ENCODE data around the gene BNC1.
A peak's percentile ranks its signal among the peaks of the same experiment; 100 is the strongest.

The BNC1 gene

GRCh38 chr15:83219026-83219425, 65.4 kb downstream of the BNC1 start:
- Histone ChIP-seq H3K9me3 (ENCODE audit: severe bottlenecking) (peaks cover 3% of the 10 kb centered on the region), H3K27me3 (ENCODE audit: insufficient read depth, low read depth, severe bottlenecking) (no peaks in the 10 kb centered on the region), H3K4me3 (ENCODE audit: low read depth, low read length) (no peak overlapping the region), H3K27ac (no peak overlapping the region), H3K36me3 (no peaks in the 10 kb centered on the region)
- TF ChIP-seq, protein P1, sequence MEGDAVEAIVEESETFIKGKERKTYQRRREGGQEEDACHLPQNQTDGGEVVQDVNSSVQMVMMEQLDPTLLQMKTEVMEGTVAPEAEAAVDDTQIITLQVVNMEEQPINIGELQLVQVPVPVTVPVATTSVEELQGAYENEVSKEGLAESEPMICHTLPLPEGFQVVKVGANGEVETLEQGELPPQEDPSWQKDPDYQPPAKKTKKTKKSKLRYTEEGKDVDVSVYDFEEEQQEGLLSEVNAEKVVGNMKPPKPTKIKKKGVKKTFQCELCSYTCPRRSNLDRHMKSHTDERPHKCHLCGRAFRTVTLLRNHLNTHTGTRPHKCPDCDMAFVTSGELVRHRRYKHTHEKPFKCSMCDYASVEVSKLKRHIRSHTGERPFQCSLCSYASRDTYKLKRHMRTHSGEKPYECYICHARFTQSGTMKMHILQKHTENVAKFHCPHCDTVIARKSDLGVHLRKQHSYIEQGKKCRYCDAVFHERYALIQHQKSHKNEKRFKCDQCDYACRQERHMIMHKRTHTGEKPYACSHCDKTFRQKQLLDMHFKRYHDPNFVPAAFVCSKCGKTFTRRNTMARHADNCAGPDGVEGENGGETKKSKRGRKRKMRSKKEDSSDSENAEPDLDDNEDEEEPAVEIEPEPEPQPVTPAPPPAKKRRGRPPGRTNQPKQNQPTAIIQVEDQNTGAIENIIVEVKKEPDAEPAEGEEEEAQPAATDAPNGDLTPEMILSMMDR (IDR thresholded peaks at IDR 0.05; ENCODE audit: low read depth, low read length) = no peak
- DNase-seq = no peak

DNA sequence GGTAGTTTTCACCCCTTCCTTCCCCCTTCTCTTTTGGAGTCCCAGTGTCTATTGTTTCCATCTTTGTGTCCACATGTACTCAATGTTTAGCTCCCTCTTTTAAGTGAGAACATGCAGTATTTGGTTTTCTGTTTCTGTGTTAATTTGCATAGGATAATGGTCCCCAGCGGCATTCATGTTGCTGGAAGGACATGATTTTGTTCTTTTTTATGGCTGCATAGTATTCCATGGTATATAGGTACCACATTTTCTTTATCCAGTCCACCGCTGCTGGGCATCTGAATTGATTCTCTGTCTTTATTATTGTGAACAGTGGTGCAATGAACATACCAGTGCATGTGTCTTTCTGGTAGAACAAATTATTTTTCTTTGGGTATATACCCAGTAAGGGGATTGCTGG, 69.2 kb downstream of the BNC1 start:
- Histone ChIP-seq H3K9me3 (ENCODE audit: severe bottlenecking) (no peaks in the 10 kb centered on the region), H3K36me3 (no peaks in the 10 kb centered on the region), H3K27me3 (ENCODE audit: insufficient read depth, low read depth, severe bottlenecking) (no peaks in the 10 kb centered on the region), H3K4me3 (ENCODE audit: low read depth, low read length) (no peak overlapping the region), H3K27ac (no peak overlapping the region)
- TF ChIP-seq, protein P1 (IDR thresholded peaks at IDR 0.05; ENCODE audit: low read depth, low read length) = no peak
- DNase-seq = no peak

DNA sequence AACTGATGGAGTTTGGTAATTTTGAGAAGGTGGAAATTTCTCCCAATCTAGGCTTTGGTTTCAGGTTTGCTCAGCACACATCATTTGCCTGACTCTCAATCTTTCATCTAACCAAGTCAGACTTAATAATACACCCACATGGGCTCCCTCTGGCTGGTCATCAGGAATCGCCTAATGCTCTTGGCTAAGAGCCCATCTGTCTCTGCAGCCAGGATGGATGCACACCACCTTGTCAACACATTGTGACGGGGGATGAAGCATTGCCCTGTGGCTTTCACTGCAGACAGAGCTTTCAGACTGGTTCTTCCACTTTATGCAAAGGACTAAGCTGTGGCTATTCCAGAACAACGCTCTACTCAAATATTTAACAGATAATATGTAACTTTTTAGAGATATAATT, 73.8 kb downstream of the BNC1 start:
- H3K36me3 ChIP-seq = peaks cover 18% of the 10 kb centered on the region
- peak; percentile 76 for DNase-seq
- H3K4me3 ChIP-seq (ENCODE audit: low read depth, low read length) = no peak overlapping the region
- H3K27me3 ChIP-seq (ENCODE audit: insufficient read depth, low read depth, severe bottlenecking) = no peaks in the 10 kb centered on the region
- TF ChIP-seq, protein P1 (IDR thresholded peaks at IDR 0.05; ENCODE audit: low read depth, low read length) = 0 out of 2 replicates have a peak, but pooled peaks have one; percentile 12
- no peak overlapping the region for H3K27ac ChIP-seq
- no peaks in the 10 kb centered on the region for H3K9me3 ChIP-seq (ENCODE audit: severe bottlenecking)

- no peak overlapping the region for H3K27ac ChIP-seq
- peak; percentile 33 for DNase-seq
- H3K36me3 ChIP-seq = peaks cover 30% of the 10 kb centered on the region
- no peaks in the 10 kb centered on the region for H3K9me3 ChIP-seq (ENCODE audit: severe bottlenecking)
- no peaks in the 10 kb centered on the region for H3K27me3 ChIP-seq (ENCODE audit: insufficient read depth, low read depth, severe bottlenecking)
- H3K4me3 ChIP-seq (ENCODE audit: low read depth, low read length) = no peak overlapping the region
- TF ChIP-seq, protein P1 (IDR thresholded peaks at IDR 0.05; ENCODE audit: low read depth, low read length) = 0 out of 2 replicates have a peak, but pooled peaks have one; percentile 16
Observed at GRCh38 chr15:83209333-83209732, 75.1 kb downstream of the BNC1 start.

DNA sequence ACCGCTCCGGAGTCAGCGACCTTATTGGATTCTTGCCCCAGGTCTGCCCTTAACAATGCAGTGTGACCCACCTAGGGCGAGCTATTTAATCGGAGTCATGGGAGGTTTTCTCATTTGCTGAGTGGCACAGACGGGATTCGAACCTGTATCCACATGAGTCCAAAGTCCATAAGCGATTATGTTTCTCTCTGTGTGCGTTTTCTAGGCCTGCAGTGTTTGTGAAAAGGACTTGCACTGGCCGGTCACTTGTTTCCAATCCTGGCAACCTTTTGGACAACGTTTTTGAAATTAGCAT, 76.2 kb downstream of the BNC1 start:
- peaks cover 31% of the 10 kb centered on the region for H3K36me3 ChIP-seq
- DNase-seq = no peak
- peak overlapping the region; percentile 89 for H3K4me3 ChIP-seq (ENCODE audit: low read depth, low read length)
- TF ChIP-seq, protein P1 (IDR thresholded peaks at IDR 0.05; ENCODE audit: low read depth, low read length) = no peak
- peak overlapping the region; percentile 98 for H3K27ac ChIP-seq
- H3K27me3 ChIP-seq (ENCODE audit: insufficient read depth, low read depth, severe bottlenecking) = no peaks in the 10 kb centered on the region
- H3K9me3 ChIP-seq (ENCODE audit: severe bottlenecking) = no peaks in the 10 kb centered on the region

- H3K4me3 ChIP-seq (ENCODE audit: low read depth, low read length) = peak within 1 kb of the TSS; percentile 89
- TF ChIP-seq, protein P1 (IDR thresholded peaks at IDR 0.05; ENCODE audit: low read depth, low read length) = peak; percentile 54
- DNase-seq = peak; percentile 77
- H3K27me3 ChIP-seq (ENCODE audit: insufficient read depth, low read depth, severe bottlenecking) = no peaks in the 10 kb centered on the region
- H3K9me3 ChIP-seq (ENCODE audit: severe bottlenecking) = no peaks in the 10 kb centered on the region
- peak within 1 kb of the TSS; percentile 98 for H3K27ac ChIP-seq
- H3K36me3 ChIP-seq = peaks cover 32% of the 10 kb centered on the region
Observed at GRCh38 chr15:83207660-83208366, 76.7 kb downstream of the BNC1 start, which contains the start of gene HDGFL3. HDGFL3 (minus strand) TSS chr15:83207823; CDS start chr15:83207414, 409 bp downstream.

Data from WERI-Rb-1 (cell line).